A549 treated with DMSO at 1 μM for 4 hours (cell line): ENCODE measurements around the gene ETV2. TPM values are rescaled to one million over a fixed set of nuclear protein-coding genes. Genes with fewer than 3 reads are reported as not detected.

Experiments
- total RNA-seq: library from RNA; stranded (reverse); fragments of 200-300 nt; extraction: Qiagen RNA extraction; gene quantifications from 5 replicates; pipeline ENCODE4 v1.2.3, GENCODE V29; 2022; ENCODE audit warnings: low read depth

Gene ETV2, protein sequence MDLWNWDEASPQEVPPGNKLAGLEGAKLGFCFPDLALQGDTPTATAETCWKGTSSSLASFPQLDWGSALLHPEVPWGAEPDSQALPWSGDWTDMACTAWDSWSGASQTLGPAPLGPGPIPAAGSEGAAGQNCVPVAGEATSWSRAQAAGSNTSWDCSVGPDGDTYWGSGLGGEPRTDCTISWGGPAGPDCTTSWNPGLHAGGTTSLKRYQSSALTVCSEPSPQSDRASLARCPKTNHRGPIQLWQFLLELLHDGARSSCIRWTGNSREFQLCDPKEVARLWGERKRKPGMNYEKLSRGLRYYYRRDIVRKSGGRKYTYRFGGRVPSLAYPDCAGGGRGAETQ
- 2.1 to 3.1 TPM (median 2.3 TPM) in 5 replicates for total RNA-seq

DNA sequence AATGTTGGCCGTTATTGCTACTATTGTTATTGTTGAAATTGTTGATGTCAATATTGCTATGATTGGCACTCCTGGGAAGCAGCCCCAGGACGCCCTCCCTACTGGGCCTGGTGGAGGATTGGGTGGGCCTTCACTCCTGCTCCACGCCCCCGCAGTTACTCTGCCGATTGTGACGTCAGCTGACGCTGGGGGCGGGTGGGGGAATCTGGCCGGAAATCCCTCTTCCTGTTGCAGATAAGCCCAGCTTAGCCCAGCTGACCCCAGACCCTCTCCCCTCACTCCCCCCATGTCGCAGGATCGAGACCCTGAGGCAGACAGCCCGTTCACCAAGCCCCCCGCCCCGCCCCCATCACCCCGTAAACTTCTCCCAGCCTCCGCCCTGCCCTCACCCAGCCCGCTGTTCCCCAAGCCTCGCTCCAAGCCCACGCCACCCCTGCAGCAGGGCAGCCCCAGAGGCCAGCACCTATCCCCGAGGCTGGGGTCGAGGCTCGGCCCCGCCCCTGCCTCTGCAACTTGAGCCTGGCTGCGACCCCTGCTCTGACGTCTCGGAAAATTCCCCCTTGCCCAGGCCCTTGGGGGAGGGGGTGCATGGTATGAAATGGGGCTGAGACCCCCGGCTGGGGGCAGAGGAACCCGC, at the start of gene ETV2:
Gene ETV2 (plus strand): TSS at position 231 of the 637 bp plus-strand sequence. CDS start 716 bp downstream, outside the sequence.

GRCh38 chr19:35612559-35613321, 28.8 kb upstream of the ETV2 start, which contains the start of gene HAUS5:
Gene HAUS5, plus strand, starts transcription at chr19:35612735. Its CDS starts 60 bp downstream, at chr19:35612795.

GRCh38 chr19:35628565-35629331, 12.8 kb upstream of the ETV2 start, which contains the start of gene RBM42:
Gene RBM42, plus strand, starts transcription at chr19:35629036. Its CDS starts 118 bp downstream, at chr19:35629154.

GRCh38 chr19:35648017-35648961, 6.7 kb downstream of the ETV2 start, which contains the start of gene COX6B1:
Gene COX6B1, plus strand, starts transcription at chr19:35648323. Its CDS starts 2,921 bp downstream, at chr19:35651244.

GRCh38 chr19:35666251-35666913, 24.8 kb downstream of the ETV2 start, which contains the start of gene UPK1A:
Gene UPK1A, plus strand, starts transcription at chr19:35666517. Its CDS starts 296 bp downstream, at chr19:35666813.

Other genes with a start within 250 kb of the ETV2 start
- 0.05 TPM in 1 of 5 replicates, not detected in the others for gene FFAR2, start 193.5 kb upstream of the ETV2 start, total RNA-seq
- not detected in 5 replicates for gene KRTDAP, start 151.3 kb upstream of the ETV2 start, total RNA-seq
- 27.3 to 37.1 TPM (median 33.6 TPM) in 5 replicates for gene DMKN, start 128.1 kb upstream of the ETV2 start, total RNA-seq
- 2.7 to 3.9 TPM (median 3.0 TPM) in 5 replicates for gene SBSN, start 113.4 kb upstream of the ETV2 start, total RNA-seq
- not detected in 5 replicates for gene GAPDHS, start 108.3 kb upstream of the ETV2 start, total RNA-seq
- 350 to 445 TPM (median 403 TPM) in 5 replicates for gene TMEM147, start 96.1 kb upstream of the ETV2 start, total RNA-seq
- gene ATP4A, start 78.1 kb upstream of the ETV2 start, total RNA-seq: 0.10 TPM in 1 of 5 replicates, not detected in the others
- not detected in 5 replicates for gene PMIS2, start 55.6 kb upstream of the ETV2 start, total RNA-seq
- 10.8 to 18.4 TPM (median 15.7 TPM) in 5 replicates for gene HAUS5, start 29.0 kb upstream of the ETV2 start, total RNA-seq
- 147 to 213 TPM (median 187 TPM) in 5 replicates for gene RBM42, start 12.7 kb upstream of the ETV2 start, total RNA-seq
- gene COX6B1, start 6.6 kb downstream of the ETV2 start, total RNA-seq: 1,270 to 1,573 TPM (median 1,320 TPM) in 5 replicates
- 0.64 to 1.2 TPM (median 0.84 TPM) in 5 replicates for gene UPK1A, start 24.8 kb downstream of the ETV2 start, total RNA-seq
- 0.05 TPM in 1 of 5 replicates, not detected in the others for gene ZBTB32, start 62.8 kb downstream of the ETV2 start, total RNA-seq
- gene KMT2B, start 76.3 kb downstream of the ETV2 start, total RNA-seq: 47.8 to 63.3 TPM (median 58.5 TPM) in 5 replicates
- 10.2 to 13.0 TPM (median 11.9 TPM) in 5 replicates for gene IGFLR1, start 100.7 kb downstream of the ETV2 start, total RNA-seq
- gene U2AF1L4, start 103.7 kb downstream of the ETV2 start, total RNA-seq: 23.0 to 29.3 TPM (median 28.6 TPM) in 5 replicates
- 273 to 299 TPM (median 279 TPM) in 5 replicates for gene PSENEN, start 103.9 kb downstream of the ETV2 start, total RNA-seq
- 20.7 to 27.8 TPM (median 21.4 TPM) in 5 replicates for gene LIN37, start 106.8 kb downstream of the ETV2 start, total RNA-seq
- gene HSPB6, start 115.3 kb downstream of the ETV2 start, total RNA-seq: 0.16 to 0.34 TPM (median 0.20 TPM) in 5 replicates
- gene PROSER3, start 116.4 kb downstream of the ETV2 start, total RNA-seq: 27.5 to 38.7 TPM (median 32.5 TPM) in 5 replicates
- gene ARHGAP33, start 133.8 kb downstream of the ETV2 start, total RNA-seq: 3.5 to 9.2 TPM (median 6.2 TPM) in 5 replicates
- gene PRODH2, start 171.1 kb downstream of the ETV2 start, total RNA-seq: 0.27 to 0.66 TPM (median 0.41 TPM) in 4 of 5 replicates, not detected in the other
- 0.17 to 0.77 TPM (median 0.42 TPM) in 5 replicates for gene NPHS1, start 210.8 kb downstream of the ETV2 start, total RNA-seq
- 0.44 to 0.74 TPM (median 0.58 TPM) in 5 replicates for gene KIRREL2, start 215.2 kb downstream of the ETV2 start, total RNA-seq
- 82.7 to 99.7 TPM (median 88.7 TPM) in 5 replicates for gene APLP1, start 226.8 kb downstream of the ETV2 start, total RNA-seq